Activated T-helper 1 cell treated with anti-CD3 and anti-CD28 coated beads, Interleukin-12 subunit alpha, Interleukin-12 subunit beta, Interleukin-2, Interleukin-4 antibody, amounts not matched to agents 30 ng/mL and 10 ng/mL and 1 ng/mL, durations not matched to agents 14 hours and 24 hours and 36 hours (primary cell): Measurements from ENCODE around the gene CLCF1. TPM values are rescaled to one million over a fixed set of nuclear protein-coding genes. Genes with fewer than 3 reads are reported as not detected.

ENCODE experiments used
- total RNA-seq: library from RNA; stranded (reverse); gene quantifications from 2 replicates; pipeline ENCODE4 v1.2.3, GENCODE V29; 2022

The CLCF1 gene
- total RNA-seq, 1 donor from 2014 or later, result 0.73 TPM

Other genes starting within 250 kb of the CLCF1 start
- 249 and 250 TPM in 2 replicates for gene GRK2, start 107.1 kb downstream of the CLCF1 start, total RNA-seq
- gene ANKRD13D, start 84.3 kb downstream of the CLCF1 start, total RNA-seq, result 124 and 129 TPM in 2 replicates
- 9.2 and 9.4 TPM in 2 replicates for gene SSH3, start 70.1 kb downstream of the CLCF1 start, total RNA-seq
- gene POLD4, start 20.1 kb downstream of the CLCF1 start, total RNA-seq, result 36.7 and 39.8 TPM in 2 replicates
- gene RAD9A, start 18.4 kb upstream of the CLCF1 start, total RNA-seq, result 30.7 and 31.6 TPM in 2 replicates
- 260 and 263 TPM in 2 replicates for gene PPP1CA, start 28.3 kb upstream of the CLCF1 start, total RNA-seq
- gene TBC1D10C, start 30.5 kb upstream of the CLCF1 start, total RNA-seq, result 131 and 135 TPM in 2 replicates
- gene CARNS1, start 42.1 kb upstream of the CLCF1 start, total RNA-seq, result 0.62 and 0.81 TPM in 2 replicates
- gene RPS6KB2, start 54.9 kb upstream of the CLCF1 start, total RNA-seq, result 84.1 and 86.2 TPM in 2 replicates
- gene PTPRCAP, start 64.1 kb upstream of the CLCF1 start, total RNA-seq, result 108 and 109 TPM in 2 replicates
- 222 and 225 TPM in 2 replicates for gene CORO1B, start 69.9 kb upstream of the CLCF1 start, total RNA-seq
- not detected in 2 replicates for gene GPR152, start 79.1 kb upstream of the CLCF1 start, total RNA-seq
- 0.86 and 0.96 TPM in 2 replicates for gene CABP4, start 81.8 kb upstream of the CLCF1 start, total RNA-seq
- gene TMEM134, start 95.7 kb upstream of the CLCF1 start, total RNA-seq, result 55.1 and 61.4 TPM in 2 replicates
- gene AIP, start 109.4 kb upstream of the CLCF1 start, total RNA-seq, result 200 and 203 TPM in 2 replicates
- 138 and 140 TPM in 2 replicates for gene PITPNM1, start 131.8 kb upstream of the CLCF1 start, total RNA-seq
- 107 and 115 TPM in 2 replicates for gene CDK2AP2, start 134.6 kb upstream of the CLCF1 start, total RNA-seq
- gene CABP2, start 149.8 kb upstream of the CLCF1 start, total RNA-seq, result not detected in 2 replicates
- gene GSTP1, start 210.2 kb upstream of the CLCF1 start, total RNA-seq, result 278 and 289 TPM in 2 replicates
- gene NDUFV1, start 233.3 kb upstream of the CLCF1 start, total RNA-seq, result 289 and 303 TPM in 2 replicates